ENCODE measurements around the gene CD300LG. TPM values are rescaled to one million over a fixed set of nuclear protein-coding genes. Genes with fewer than 3 reads are reported as not detected.
"Not testable (repeated sequence)": the region's sequence is repeated elsewhere in the genome, so short reads cannot be mapped to it uniquely, and the experiment has no call there.

CD300LG gene
- total and polyA plus RNA-seq, 2 experiments from 2014 or later, result not detected

DNA sequence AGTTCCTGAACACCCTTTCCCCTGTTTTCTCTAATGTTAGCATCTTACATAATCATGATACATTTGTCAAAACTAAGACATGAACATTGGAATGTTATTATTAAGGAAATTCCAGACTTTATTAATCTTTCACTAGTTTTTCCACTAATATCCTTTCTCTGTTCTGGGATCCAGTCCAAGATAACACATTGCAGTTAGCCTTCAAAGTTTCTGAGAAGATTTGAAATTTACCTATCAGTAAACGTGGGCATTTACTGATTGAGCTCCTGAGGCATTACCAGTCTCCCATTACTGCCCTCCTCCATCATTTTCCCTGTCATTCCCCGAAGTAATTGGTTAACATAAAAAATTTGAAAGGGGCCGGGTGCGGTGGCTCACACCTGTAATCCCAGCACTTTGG, 5.7 kb upstream of the CD300LG start (continued):
- TF ChIP-seq STAT1 (IDR thresholded peaks at IDR 0.05; ENCODE audit: unreplicated experiment), result no peak
- TF ChIP-seq JUNB (IDR thresholded peaks at IDR 0.05; ENCODE audit: unreplicated experiment), result no peak
- no peak for TF ChIP-seq EZH2 (IDR thresholded peaks at IDR 0.05; ENCODE audit: low read depth, unreplicated experiment)
- TF ChIP-seq EZH2phosphoT487 (IDR thresholded peaks at IDR 0.05; ENCODE audit: unreplicated experiment), result no peak

DNA sequence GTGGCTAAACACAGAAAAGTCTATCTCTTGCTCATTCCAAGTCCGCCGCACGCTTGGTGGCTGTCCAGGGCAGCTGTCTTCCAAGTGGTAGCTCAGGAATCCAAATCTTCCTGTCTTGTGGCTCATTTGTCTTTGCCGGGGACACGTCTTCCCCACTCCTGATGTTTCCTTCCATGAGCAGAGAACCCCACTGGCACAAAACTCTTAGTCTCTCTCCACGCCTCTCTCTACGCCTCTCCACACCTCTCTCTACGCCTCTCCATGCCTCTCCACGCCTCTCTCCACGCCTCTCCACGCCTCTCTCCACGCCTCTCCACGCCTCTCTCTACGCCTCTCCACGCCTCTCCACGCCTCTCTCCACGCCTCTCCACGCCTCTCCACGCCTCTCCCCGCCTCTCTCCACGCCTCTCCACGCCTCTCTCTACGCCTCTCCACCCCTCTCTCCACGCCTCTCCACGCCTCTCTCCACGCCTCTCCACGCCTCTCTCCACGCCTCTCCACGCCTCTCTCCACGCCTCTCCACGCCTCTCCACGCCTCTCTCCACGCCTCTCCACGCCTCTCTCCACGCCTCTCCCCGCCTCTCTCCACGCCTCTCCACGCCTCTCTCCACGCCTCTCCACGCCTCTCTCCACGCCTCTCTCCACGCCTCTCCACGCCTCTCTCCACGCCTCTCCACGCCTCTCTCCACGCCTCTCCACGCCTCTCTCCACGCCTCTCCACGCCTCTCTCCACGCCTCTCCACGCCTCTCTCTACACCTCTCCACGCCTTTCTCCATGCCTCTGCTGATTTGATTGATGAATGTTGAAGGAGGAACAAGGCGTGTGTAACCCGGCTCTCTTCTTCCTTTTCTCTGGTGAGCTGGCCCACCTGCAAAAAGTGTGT, 4.6 kb upstream of the CD300LG start:
- DNase-seq (ENCODE audit: low spot score); H3K9me3 Mint-ChIP-seq; H3K4me1 ChIP-seq (ENCODE audit: insufficient read depth); H3F3A ChIP-seq (replicated peaks; ENCODE audit: low read depth); H3K4me3 ChIP-seq; H3K4me2 ChIP-seq; H3K27me3 ChIP-seq (ENCODE audit: insufficient read depth); H3K79me2 ChIP-seq (replicated peaks; ENCODE audit: insufficient read depth); H3K27me3 Mint-ChIP-seq (ENCODE audit: insufficient read depth, low read depth, poor library complexity); H3K36me3 ChIP-seq (ENCODE audit: insufficient read depth); H3K4me3 Mint-ChIP-seq; H2AFZ ChIP-seq; H3K27ac Mint-ChIP-seq; ATAC-seq; H3K9me2 ChIP-seq (ENCODE audit: insufficient read depth); H3K36me3 Mint-ChIP-seq (ENCODE audit: low read depth); H4K20me1 ChIP-seq (replicated peaks; ENCODE audit: insufficient read depth); H3K27ac ChIP-seq (ENCODE audit: low read depth): not testable (repeated sequence)
- H3K4me1 Mint-ChIP-seq, result peaks cover 21% of the 10 kb centered on the region

DNA sequence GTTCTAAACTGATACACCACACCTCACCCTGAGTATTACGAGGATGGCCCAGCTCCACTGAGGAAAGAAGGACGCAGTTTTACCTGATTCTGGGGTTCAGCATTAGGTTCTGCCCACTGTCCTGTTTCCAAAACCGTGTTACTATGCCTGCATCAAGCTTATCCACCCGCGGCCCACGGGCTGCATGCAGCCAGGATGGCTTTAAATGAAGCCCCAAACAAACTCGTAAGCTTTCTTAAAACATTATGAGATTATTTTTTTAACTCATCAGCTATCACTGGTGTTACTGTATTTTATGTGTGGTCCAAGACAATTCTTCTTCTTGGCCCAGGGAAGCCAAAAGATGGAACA, 4.0 kb upstream of the CD300LG start:
- DNase-seq (ENCODE audit: low spot score), result no peak
- H3K4me2 ChIP-seq, result no peak overlapping the region
- TF ChIP-seq NANOG (IDR thresholded peaks at IDR 0.05; ENCODE audit: borderline replicate concordance), result no peak
- TF ChIP-seq, protein P1, sequence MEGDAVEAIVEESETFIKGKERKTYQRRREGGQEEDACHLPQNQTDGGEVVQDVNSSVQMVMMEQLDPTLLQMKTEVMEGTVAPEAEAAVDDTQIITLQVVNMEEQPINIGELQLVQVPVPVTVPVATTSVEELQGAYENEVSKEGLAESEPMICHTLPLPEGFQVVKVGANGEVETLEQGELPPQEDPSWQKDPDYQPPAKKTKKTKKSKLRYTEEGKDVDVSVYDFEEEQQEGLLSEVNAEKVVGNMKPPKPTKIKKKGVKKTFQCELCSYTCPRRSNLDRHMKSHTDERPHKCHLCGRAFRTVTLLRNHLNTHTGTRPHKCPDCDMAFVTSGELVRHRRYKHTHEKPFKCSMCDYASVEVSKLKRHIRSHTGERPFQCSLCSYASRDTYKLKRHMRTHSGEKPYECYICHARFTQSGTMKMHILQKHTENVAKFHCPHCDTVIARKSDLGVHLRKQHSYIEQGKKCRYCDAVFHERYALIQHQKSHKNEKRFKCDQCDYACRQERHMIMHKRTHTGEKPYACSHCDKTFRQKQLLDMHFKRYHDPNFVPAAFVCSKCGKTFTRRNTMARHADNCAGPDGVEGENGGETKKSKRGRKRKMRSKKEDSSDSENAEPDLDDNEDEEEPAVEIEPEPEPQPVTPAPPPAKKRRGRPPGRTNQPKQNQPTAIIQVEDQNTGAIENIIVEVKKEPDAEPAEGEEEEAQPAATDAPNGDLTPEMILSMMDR (conservative IDR thresholded peaks at IDR 0.05; ENCODE audit: low read depth in 2 of 2), result no peak
- TF ChIP-seq POLR2AphosphoS5 (IDR thresholded peaks at IDR 0.05; ENCODE audit: low read depth), result no peak
- TF ChIP-seq, protein P2, sequence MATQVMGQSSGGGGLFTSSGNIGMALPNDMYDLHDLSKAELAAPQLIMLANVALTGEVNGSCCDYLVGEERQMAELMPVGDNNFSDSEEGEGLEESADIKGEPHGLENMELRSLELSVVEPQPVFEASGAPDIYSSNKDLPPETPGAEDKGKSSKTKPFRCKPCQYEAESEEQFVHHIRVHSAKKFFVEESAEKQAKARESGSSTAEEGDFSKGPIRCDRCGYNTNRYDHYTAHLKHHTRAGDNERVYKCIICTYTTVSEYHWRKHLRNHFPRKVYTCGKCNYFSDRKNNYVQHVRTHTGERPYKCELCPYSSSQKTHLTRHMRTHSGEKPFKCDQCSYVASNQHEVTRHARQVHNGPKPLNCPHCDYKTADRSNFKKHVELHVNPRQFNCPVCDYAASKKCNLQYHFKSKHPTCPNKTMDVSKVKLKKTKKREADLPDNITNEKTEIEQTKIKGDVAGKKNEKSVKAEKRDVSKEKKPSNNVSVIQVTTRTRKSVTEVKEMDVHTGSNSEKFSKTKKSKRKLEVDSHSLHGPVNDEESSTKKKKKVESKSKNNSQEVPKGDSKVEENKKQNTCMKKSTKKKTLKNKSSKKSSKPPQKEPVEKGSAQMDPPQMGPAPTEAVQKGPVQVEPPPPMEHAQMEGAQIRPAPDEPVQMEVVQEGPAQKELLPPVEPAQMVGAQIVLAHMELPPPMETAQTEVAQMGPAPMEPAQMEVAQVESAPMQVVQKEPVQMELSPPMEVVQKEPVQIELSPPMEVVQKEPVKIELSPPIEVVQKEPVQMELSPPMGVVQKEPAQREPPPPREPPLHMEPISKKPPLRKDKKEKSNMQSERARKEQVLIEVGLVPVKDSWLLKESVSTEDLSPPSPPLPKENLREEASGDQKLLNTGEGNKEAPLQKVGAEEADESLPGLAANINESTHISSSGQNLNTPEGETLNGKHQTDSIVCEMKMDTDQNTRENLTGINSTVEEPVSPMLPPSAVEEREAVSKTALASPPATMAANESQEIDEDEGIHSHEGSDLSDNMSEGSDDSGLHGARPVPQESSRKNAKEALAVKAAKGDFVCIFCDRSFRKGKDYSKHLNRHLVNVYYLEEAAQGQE (IDR thresholded peaks at IDR 0.05; ENCODE audit: unreplicated experiment), result no peak
- no peak for TF ChIP-seq ZNF331 (CRISPR knock-in tag; IDR thresholded peaks at IDR 0.05; ENCODE audit: low read depth)
- no peak for TF ChIP-seq EZH2phosphoT487 (IDR thresholded peaks at IDR 0.05; ENCODE audit: unreplicated experiment)
- no peak for TF ChIP-seq EZH2 (IDR thresholded peaks at IDR 0.05; ENCODE audit: low read depth, unreplicated experiment)
- TF ChIP-seq CREB1 (CRISPR knock-in tag; IDR thresholded peaks at IDR 0.05; ENCODE audit: low read depth), result no peak

More for the DNA sequence above, 4.0 kb upstream of the CD300LG start:
- H3K27me3 Mint-ChIP-seq (ENCODE audit: insufficient read depth, low read depth, poor library complexity), result peaks cover 6% of the 10 kb centered on the region
- H3K9me3 Mint-ChIP-seq, result no peaks in the 10 kb centered on the region
- H3K27ac ChIP-seq (ENCODE audit: low read depth), result no peak overlapping the region
- H3K79me2 ChIP-seq (replicated peaks; ENCODE audit: insufficient read depth), result no peaks in the 10 kb centered on the region
- H3K27ac Mint-ChIP-seq, result no peak overlapping the region
- no peaks in the 10 kb centered on the region for H4K20me1 ChIP-seq (replicated peaks; ENCODE audit: insufficient read depth)
- no peak overlapping the region for H3K4me3 ChIP-seq
- no peaks in the 10 kb centered on the region for H3K9me2 ChIP-seq (ENCODE audit: insufficient read depth)
- peaks cover 11% of the 10 kb centered on the region; the same call in 1 of the 2 replicates for H3K4me1 ChIP-seq (ENCODE audit: insufficient read depth)
- no peaks in the 10 kb centered on the region for H3K36me3 Mint-ChIP-seq (ENCODE audit: low read depth)
- H2AFZ ChIP-seq, result no peak overlapping the region
- H3K4me1 Mint-ChIP-seq, result peaks cover 25% of the 10 kb centered on the region
- no peak for ATAC-seq
- peaks cover 7% of the 10 kb centered on the region; the same call in 1 of the 2 replicates for H3K27me3 ChIP-seq (ENCODE audit: insufficient read depth)
- no peaks in the 10 kb centered on the region for H3F3A ChIP-seq (replicated peaks; ENCODE audit: low read depth)
- no peaks in the 10 kb centered on the region for H3K36me3 ChIP-seq (ENCODE audit: insufficient read depth)
- H3K4me3 Mint-ChIP-seq, result no peak overlapping the region

Data from GM23338 (cell line).